ENCODE measurements around the gene CIDEB.

CIDEB gene

GRCh38 chr14:24269368-24269767, 38.4 kb downstream of the CIDEB start:
- FAIRE-seq, result no peak

DNA sequence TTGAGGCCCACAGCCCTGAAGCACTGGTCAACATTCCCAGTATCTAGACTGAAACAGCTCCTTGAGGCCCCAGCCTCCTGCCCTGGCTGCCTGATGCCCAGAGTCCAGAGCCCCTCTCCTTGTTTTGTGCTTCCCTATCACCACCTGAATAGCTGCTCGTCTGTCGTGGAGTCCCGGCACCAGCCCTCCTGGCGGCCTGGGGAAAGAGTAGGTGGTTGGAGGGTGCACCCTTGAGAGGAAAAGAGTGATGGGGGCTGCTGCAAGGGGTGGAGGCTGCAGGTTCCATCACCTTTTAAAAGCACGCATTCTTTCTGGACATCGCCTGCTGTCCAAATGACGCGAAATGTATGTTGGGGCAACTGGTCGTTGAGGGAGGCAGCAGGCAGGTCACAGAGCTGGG, 39.6 kb downstream of the CIDEB start:
- no peak for FAIRE-seq

DNA sequence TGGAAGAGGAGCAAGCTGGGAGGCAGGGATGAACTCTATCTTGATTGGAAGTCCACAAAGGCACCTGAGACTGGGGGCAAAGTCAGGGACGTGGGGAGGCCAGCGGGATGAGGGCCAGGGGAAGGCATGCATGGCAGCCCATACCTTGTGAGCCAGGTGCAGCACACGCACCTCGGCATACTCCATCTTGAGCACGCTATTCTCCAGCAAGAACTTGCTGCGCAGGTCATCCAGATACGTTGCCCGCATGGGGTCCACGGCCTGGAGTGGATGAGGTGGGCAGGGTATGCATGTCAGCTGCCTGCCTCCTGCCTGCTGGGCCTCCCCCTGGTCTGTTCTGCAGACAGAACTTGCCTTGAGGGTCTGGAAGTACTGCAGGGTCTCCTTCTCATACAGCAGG, 40.3 kb downstream of the CIDEB start:
- FAIRE-seq, result no peak

DNA sequence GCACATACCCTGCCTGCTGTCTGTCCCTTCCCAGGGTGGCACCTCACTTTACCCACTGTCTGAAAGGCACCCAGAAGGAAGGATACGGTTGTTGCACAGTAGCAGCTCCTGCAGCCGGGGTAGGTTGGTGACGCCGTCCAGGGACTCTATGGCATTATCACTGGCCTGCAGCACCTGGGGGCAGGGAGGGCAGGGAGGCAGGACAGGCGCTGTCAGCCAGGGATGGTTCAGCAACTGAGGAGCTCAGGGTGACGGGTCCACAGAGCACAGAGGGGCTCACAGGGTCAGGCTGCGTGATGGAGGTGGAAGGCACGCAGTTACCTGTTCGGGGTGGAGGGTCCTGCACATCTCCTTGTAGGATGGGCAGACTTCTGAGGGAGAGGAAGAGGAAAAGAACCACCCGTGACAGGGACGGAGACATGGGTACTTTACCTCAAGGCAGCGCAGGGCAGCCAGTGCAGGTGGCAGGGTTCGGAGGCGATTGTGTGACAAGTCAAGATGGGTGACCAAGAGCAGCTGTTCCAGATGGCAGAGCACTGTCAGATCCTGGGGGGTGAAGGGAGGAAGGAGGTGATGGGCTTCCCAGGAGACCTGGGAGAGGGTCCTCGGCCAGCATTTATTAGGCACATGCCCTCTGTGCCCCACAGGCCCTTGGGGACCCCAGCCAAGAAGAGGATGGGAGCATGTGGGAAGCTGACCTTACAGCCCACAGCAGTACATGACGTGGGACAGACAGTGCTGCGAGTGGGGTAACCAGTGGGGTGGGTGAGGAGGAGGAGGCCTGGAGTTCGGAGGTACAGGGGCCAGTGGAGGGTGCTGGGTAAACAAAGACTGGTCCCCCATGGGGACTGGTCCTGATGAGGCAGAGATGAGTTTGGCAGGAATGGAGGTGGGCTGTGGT, 41.2 kb downstream of the CIDEB start:
- FAIRE-seq, result no peak

GRCh38 chr14:24264298-24264697, 43.5 kb downstream of the CIDEB start:
- FAIRE-seq, result no peak

GRCh38 chr14:24263848-24264247, 43.9 kb downstream of the CIDEB start:
- no peak for FAIRE-seq

DNA sequence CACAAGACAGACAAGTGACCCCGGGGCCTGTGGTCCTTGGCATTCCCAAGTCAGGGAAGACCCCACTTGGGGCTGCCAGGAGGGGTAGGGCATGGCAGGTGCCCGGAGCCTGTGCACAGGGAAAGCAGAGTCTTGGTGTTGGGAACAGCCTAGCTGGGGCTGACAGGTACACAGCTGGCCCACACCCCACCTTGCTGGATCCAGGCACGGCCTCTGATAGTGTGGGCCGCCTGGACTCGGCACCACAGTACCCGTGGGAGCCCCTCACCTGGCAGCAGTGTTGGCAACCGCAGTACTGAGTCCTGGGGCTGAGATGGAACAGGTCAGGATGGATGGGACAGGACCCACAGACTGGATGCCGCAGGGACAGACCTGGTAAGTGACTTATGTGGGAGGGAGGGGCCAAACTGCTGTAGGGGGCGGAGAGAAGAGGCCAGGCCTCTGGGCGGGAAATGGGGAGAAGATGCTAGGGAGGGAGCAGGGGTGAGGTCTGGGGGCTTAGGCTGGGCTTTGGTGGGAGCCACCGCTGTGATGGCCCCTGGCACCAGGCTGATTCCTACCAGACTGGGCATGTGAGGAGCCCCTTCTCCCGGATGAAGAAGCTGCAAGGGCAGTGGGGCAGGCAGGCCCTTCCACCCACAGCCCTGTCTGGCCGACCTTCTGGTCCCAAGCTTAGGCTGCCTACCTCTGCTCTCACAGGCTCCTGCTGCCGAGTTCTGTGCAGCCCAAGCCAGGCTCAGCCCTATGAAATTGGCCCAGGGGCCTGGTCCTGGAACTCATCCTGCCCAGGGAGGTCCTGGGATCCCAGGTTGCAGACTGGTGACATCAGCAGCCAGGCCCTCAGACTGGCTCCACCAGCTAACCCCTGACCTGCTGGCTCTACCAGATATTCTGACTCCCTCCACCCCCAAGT, 44.7 kb downstream of the CIDEB start, which contains the start of gene TGM1:
Gene TGM1 (minus strand): TSS at position 357 of the 913 bp plus-strand sequence. CDS start 825 bp downstream, outside the sequence.
- FAIRE-seq, result no peak

- no peak for FAIRE-seq
Measured at GRCh38 chr14:24261969-24262327, 45.8 kb downstream of the CIDEB start.

- FAIRE-seq, result no peak
Measured at GRCh38 chr14:24261256-24261968, 46.4 kb downstream of the CIDEB start.

- no peak for FAIRE-seq
Measured at GRCh38 chr14:24260780-24261157, 47.0 kb downstream of the CIDEB start.

- no peak for FAIRE-seq
Measured at GRCh38 chr14:24260026-24260779, 47.6 kb downstream of the CIDEB start.

GRCh38 chr14:24259282-24260025, 48.3 kb downstream of the CIDEB start:
- no peak for FAIRE-seq

DNA sequence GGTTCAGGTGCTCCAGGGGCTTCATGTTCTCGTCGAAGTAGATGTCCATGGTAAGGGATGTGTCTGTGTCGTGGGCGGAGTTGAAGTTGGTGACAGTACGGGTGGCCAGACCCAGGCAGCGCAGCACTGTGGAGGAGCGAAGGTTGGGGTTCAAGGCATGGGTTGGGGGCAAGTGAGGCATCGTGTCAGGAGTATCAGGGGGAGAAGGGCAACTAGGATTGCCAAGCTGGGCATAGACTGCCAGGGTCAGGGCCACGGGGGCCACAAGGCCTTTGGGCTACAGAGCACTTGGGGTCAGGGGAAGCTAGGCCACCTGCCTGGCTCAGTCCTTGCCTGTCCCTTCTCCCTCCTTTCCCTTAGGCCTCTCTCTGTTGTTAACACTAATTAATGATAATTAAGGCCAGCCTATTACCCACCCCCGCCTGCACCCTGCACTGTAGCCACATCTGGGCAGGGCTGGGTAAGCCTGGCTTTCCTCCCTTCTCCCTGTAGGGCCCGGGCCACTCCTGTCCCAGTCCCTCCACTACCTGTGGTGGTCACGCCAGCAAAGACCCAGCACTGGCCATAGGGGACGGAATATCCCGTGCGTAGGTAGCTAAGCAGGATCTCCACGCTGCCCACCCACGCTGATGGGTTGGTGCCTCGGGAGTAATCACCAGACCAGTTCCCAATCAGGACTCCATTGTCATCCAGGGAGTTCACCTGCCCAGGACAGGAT, 49.1 kb downstream of the CIDEB start:
- FAIRE-seq, result no peak

- no peak for FAIRE-seq
Measured at GRCh38 chr14:24258119-24258518, 49.7 kb downstream of the CIDEB start.

- FAIRE-seq, result no peak
Measured at GRCh38 chr14:24256960-24257359, 50.8 kb downstream of the CIDEB start.

- no peak for FAIRE-seq
Measured at GRCh38 chr14:24255931-24256711, 51.7 kb downstream of the CIDEB start.

- no peak for FAIRE-seq
Measured at GRCh38 chr14:24255438-24255837, 52.3 kb downstream of the CIDEB start.

Measured in endometrium (tissue), 2 donors.